ENCODE results near the gene MGLL.

The MGLL gene

GRCh38 chr3:127815641-127816605 is 6.4 kb downstream of the MGLL start:
- H3K4me3 ChIP-seq (ENCODE audit: low read depth, low read length), result no peak overlapping the region
- in situ Hi-C loops (cut with HindIII; ENCODE audit: low pct_ligation_motif_present, low sequenced_read_pairs), result no loop called here
- no peaks in the 10 kb centered on the region for H3K27me3 ChIP-seq (replicated peaks)
- no peak overlapping the region for H3K27ac ChIP-seq
- peaks cover 4% of the 10 kb centered on the region for H3K36me3 ChIP-seq (replicated peaks)
- TF ChIP-seq CTCF (IDR thresholded peaks at IDR 0.05; ENCODE audit: low read depth, low read length, missing control alignments), result no peak
- DNase-seq, result no peak

GRCh38 chr3:127815001-127815400 is 7.3 kb downstream of the MGLL start:
- Histone ChIP-seq H3K27ac (no peak overlapping the region), H3K27me3 (replicated peaks) (no peaks in the 10 kb centered on the region), H3K36me3 (replicated peaks) (peaks cover 4% of the 10 kb centered on the region), H3K4me3 (ENCODE audit: low read depth, low read length) (no peak overlapping the region)
- DNase-seq, result no peak
- no peak for TF ChIP-seq CTCF (IDR thresholded peaks at IDR 0.05; ENCODE audit: low read depth, low read length, missing control alignments)
- in situ Hi-C loops (cut with HindIII; ENCODE audit: low pct_ligation_motif_present, low sequenced_read_pairs), result no loop called here

GRCh38 chr3:127814325-127814781 is 8.0 kb downstream of the MGLL start:
- Histone ChIP-seq H3K27me3 (replicated peaks) (no peaks in the 10 kb centered on the region), H3K4me3 (ENCODE audit: low read depth, low read length) (no peak overlapping the region), H3K27ac (no peak overlapping the region), H3K36me3 (replicated peaks) (peaks cover 4% of the 10 kb centered on the region)
- no peak for TF ChIP-seq CTCF (IDR thresholded peaks at IDR 0.05; ENCODE audit: low read depth, low read length, missing control alignments)
- in situ Hi-C loops (cut with HindIII; ENCODE audit: low pct_ligation_motif_present, low sequenced_read_pairs), result no loop called here
- no peak for DNase-seq

GRCh38 chr3:127812151-127812550 is 10.2 kb downstream of the MGLL start:
- H3K4me3 ChIP-seq (ENCODE audit: low read depth, low read length), result no peak overlapping the region
- DNase-seq, result no peak
- H3K27me3 ChIP-seq (replicated peaks), result no peaks in the 10 kb centered on the region
- peaks cover 6% of the 10 kb centered on the region for H3K36me3 ChIP-seq (replicated peaks)
- H3K27ac ChIP-seq, result no peak overlapping the region
- in situ Hi-C loops (cut with HindIII; ENCODE audit: low pct_ligation_motif_present, low sequenced_read_pairs), result no loop called here
- TF ChIP-seq CTCF (IDR thresholded peaks at IDR 0.05; ENCODE audit: low read depth, low read length, missing control alignments), result no peak

GRCh38 chr3:127811717-127812116 is 10.6 kb downstream of the MGLL start:
- TF ChIP-seq CTCF (IDR thresholded peaks at IDR 0.05; ENCODE audit: low read depth, low read length, missing control alignments), result no peak
- DNase-seq, result no peak
- Histone ChIP-seq H3K4me3 (ENCODE audit: low read depth, low read length) (no peak overlapping the region), H3K27ac (no peak overlapping the region), H3K36me3 (replicated peaks) (peaks cover 6% of the 10 kb centered on the region), H3K27me3 (replicated peaks) (no peaks in the 10 kb centered on the region)
- in situ Hi-C loops (cut with HindIII; ENCODE audit: low pct_ligation_motif_present, low sequenced_read_pairs), result no loop called here
